ENCODE data around the gene LAMP1. TPM values are rescaled to one million over a fixed set of nuclear protein-coding genes. Genes with fewer than 3 reads are reported as not detected.

The LAMP1 gene
- total RNA-seq, 1 experiment from 2014 or later: 110 TPM

GRCh38 chr13:113356596-113356995 lies 59.6 kb downstream of the LAMP1 start:
- no peaks in the 10 kb centered on the region for H3K36me3 ChIP-seq (ENCODE audit: low read depth, low read length)
- no peak overlapping the region for H3K27ac ChIP-seq (ENCODE audit: low read length)
- H3K27me3 ChIP-seq (ENCODE audit: low read length): no peaks in the 10 kb centered on the region
- CTCF ChIA-PET: interaction anchor here (0.7 kb wide), 1 partner anchor 67 kb away, joined by 3 read pairs; no protein-coding TSS in a partner anchor
- intact Hi-C loops (cut with micrococcal nuclease): no loop called here
- H2AFZ ChIP-seq (ENCODE audit: low read length): no peak overlapping the region
- no peak overlapping the region for H3K9ac ChIP-seq (ENCODE audit: low read length)
- H4K20me1 ChIP-seq (ENCODE audit: low read length): no peaks in the 10 kb centered on the region
- no peak overlapping the region for H3K4me2 ChIP-seq (ENCODE audit: low read length)
- no peak overlapping the region for H3K4me3 ChIP-seq (ENCODE audit: low read length)
- no peaks in the 10 kb centered on the region for H3K4me1 ChIP-seq (ENCODE audit: insufficient read depth, low read length)
- H3K79me2 ChIP-seq (ENCODE audit: low read length): no peaks in the 10 kb centered on the region
- no peaks in the 10 kb centered on the region for H3K9me2 ChIP-seq (replicated peaks; ENCODE audit: low read length)
- TF ChIP-seq EZH2phosphoT487 (IDR thresholded peaks at IDR 0.05; ENCODE audit: borderline replicate concordance, low read length): no peak
- TF ChIP-seq EZH2 (IDR thresholded peaks at IDR 0.05; ENCODE audit: low read length, unreplicated experiment): no peak
- no peak for TF ChIP-seq CTCF (conservative IDR thresholded peaks at IDR 0.05; ENCODE audit: low read depth, low read length)
- ATAC-seq (no peak), DNase-seq (no peak)
- BruUV-seq (replicated peaks): no TSS peak
- POLR2A ChIA-PET (ENCODE audit: unreplicated experiment): interaction anchor here (0.6 kb wide), 1 partner anchor 13 kb away, joined by 3 read pairs; no protein-coding TSS in a partner anchor
- H3K9me3 ChIP-seq (ENCODE audit: low read length): no peaks in the 10 kb centered on the region
- no peaks in the 10 kb centered on the region for H3F3A ChIP-seq (ENCODE audit: low read length, unreplicated experiment)

GRCh38 chr13:113357529-113357928 lies 60.5 kb downstream of the LAMP1 start:
- Histone ChIP-seq H2AFZ (ENCODE audit: low read length) (no peak overlapping the region), H3K27ac (ENCODE audit: low read length) (no peak overlapping the region), H3K79me2 (ENCODE audit: low read length) (peaks cover 4% of the 10 kb centered on the region), H3K4me3 (ENCODE audit: low read length) (no peak overlapping the region), H3K4me2 (ENCODE audit: low read length) (no peak overlapping the region), H3K9me2 (replicated peaks; ENCODE audit: low read length) (no peaks in the 10 kb centered on the region), H3K4me1 (ENCODE audit: insufficient read depth, low read length) (no peaks in the 10 kb centered on the region), H4K20me1 (ENCODE audit: low read length) (no peaks in the 10 kb centered on the region), H3K27me3 (ENCODE audit: low read length) (no peaks in the 10 kb centered on the region), H3K9me3 (ENCODE audit: low read length) (no peaks in the 10 kb centered on the region), H3K36me3 (ENCODE audit: low read depth, low read length) (no peaks in the 10 kb centered on the region), H3F3A (ENCODE audit: low read length, unreplicated experiment) (no peaks in the 10 kb centered on the region), H3K9ac (ENCODE audit: low read length) (no peak overlapping the region)
- POLR2A ChIA-PET (ENCODE audit: unreplicated experiment): no interaction called here
- no peak for TF ChIP-seq EZH2 (IDR thresholded peaks at IDR 0.05; ENCODE audit: low read length, unreplicated experiment)
- no peak for TF ChIP-seq CTCF (conservative IDR thresholded peaks at IDR 0.05; ENCODE audit: low read depth, low read length)
- no peak for TF ChIP-seq EZH2phosphoT487 (IDR thresholded peaks at IDR 0.05; ENCODE audit: borderline replicate concordance, low read length)
- DNase-seq (peak; percentile 46), ATAC-seq (peak; percentile 71)
- intact Hi-C loops (cut with micrococcal nuclease): no loop called here
- no TSS peak for BruUV-seq (replicated peaks)
- CTCF ChIA-PET: no interaction called here

- Histone ChIP-seq H4K20me1 (ENCODE audit: low read length) (no peaks in the 10 kb centered on the region), H3K36me3 (ENCODE audit: low read depth, low read length) (no peaks in the 10 kb centered on the region), H3K4me2 (ENCODE audit: low read length) (no peak overlapping the region), H3K9me3 (ENCODE audit: low read length) (no peaks in the 10 kb centered on the region), H3F3A (ENCODE audit: low read length, unreplicated experiment) (no peaks in the 10 kb centered on the region), H3K27me3 (ENCODE audit: low read length) (no peaks in the 10 kb centered on the region), H2AFZ (ENCODE audit: low read length) (no peak overlapping the region), H3K27ac (ENCODE audit: low read length) (no peak overlapping the region), H3K4me3 (ENCODE audit: low read length) (no peak overlapping the region), H3K4me1 (ENCODE audit: insufficient read depth, low read length) (0 out of 2 replicates have a peak, but pooled peaks cover 4% of the 10 kb centered on the region), H3K79me2 (ENCODE audit: low read length) (peaks cover 9% of the 10 kb centered on the region), H3K9ac (ENCODE audit: low read length) (no peak overlapping the region), H3K9me2 (replicated peaks; ENCODE audit: low read length) (no peaks in the 10 kb centered on the region)
- no peak for TF ChIP-seq EZH2 (IDR thresholded peaks at IDR 0.05; ENCODE audit: low read length, unreplicated experiment)
- no peak for TF ChIP-seq CTCF (conservative IDR thresholded peaks at IDR 0.05; ENCODE audit: low read depth, low read length)
- TF ChIP-seq EZH2phosphoT487 (IDR thresholded peaks at IDR 0.05; ENCODE audit: borderline replicate concordance, low read length): no peak
- DNase-seq (no peak), ATAC-seq (no peak)
- intact Hi-C loops (cut with micrococcal nuclease): no loop called here
- ChIA-PET CTCF (interaction anchor here (0.5 kb wide), 1 partner anchor 149 kb away, joined by 4 read pairs; the partner anchor contains the start of gene CUL4A), POLR2A (ENCODE audit: unreplicated experiment) (no interaction called here)
- no TSS peak for BruUV-seq (replicated peaks)
These were observed 61.7 kb downstream of the LAMP1 start for GRCh38 chr13:113358653-113359190.

All from PC-3 (cell line).